GM23248 (cell line): ENCODE measurements around the gene CACNA1C. TPM values are rescaled to one million over a fixed set of nuclear protein-coding genes. Genes with fewer than 3 reads are reported as not detected.

Source experiments
- DNase-seq: peaks from one replicate; pipeline ENCODE4 v3.0.0-alpha.2; 2015
- H2AFZ ChIP-seq: fragments of 200-600 bp; sonication (generic); 2 replicates; pipeline ENCODE4 v1.6.1; 2016; ENCODE audit warnings: antibody characterized with exemption
- H3F3A ChIP-seq: fragments of 200-600 bp; sonication (generic); 2 replicates; pipeline ENCODE4 v1.6.1; 2016; ENCODE audit warnings: mild to moderate bottlenecking, antibody characterized with exemption, mixed run types; ENCODE audit not compliant: insufficient read depth
- H3K27ac ChIP-seq: fragments of 200-600 bp; sonication (generic); 2 replicates; pipeline ENCODE4 v1.5.1; 2016; ENCODE audit warnings: mild to moderate bottlenecking
- H3K27me3 ChIP-seq: fragments of 200-600 bp; sonication (generic); replicated peaks from 2 replicates; pipeline ENCODE4 v1.6.1; 2016; ENCODE audit warnings: mild to moderate bottlenecking; ENCODE audit not compliant: insufficient read depth
- H3K36me3 ChIP-seq: fragments of 200-600 bp; sonication (generic); 2 replicates; pipeline ENCODE4 v1.6.1; 2016; ENCODE audit warnings: low read depth, mild to moderate bottlenecking
- H3K4me1 ChIP-seq: fragments of 200-600 bp; sonication (generic); 2 replicates; pipeline ENCODE4 v1.6.1; 2016; ENCODE audit warnings: mild to moderate bottlenecking; ENCODE audit not compliant: insufficient read depth
- H3K4me2 ChIP-seq: fragments of 200-600 bp; sonication (generic); one replicate; pipeline ENCODE4 v1.6.1; 2016; ENCODE audit warnings: mild to moderate bottlenecking; ENCODE audit not compliant: unreplicated experiment
- H3K4me3 ChIP-seq: fragments of 200-600 bp; sonication (generic); 2 replicates; pipeline ENCODE4 v1.5.1; 2016; ENCODE audit warnings: mild to moderate bottlenecking
- H3K79me2 ChIP-seq: fragments of 200-600 bp; sonication (generic); 2 replicates; pipeline ENCODE4 v1.6.1; 2016; ENCODE audit warnings: mild to moderate bottlenecking; ENCODE audit not compliant: insufficient read depth
- H3K9ac ChIP-seq: fragments of 200-600 bp; sonication (generic); 2 replicates; pipeline ENCODE4 v1.6.1; 2016; ENCODE audit warnings: mild to moderate bottlenecking
- H3K9me2 ChIP-seq: fragments of 200-600 bp; sonication (generic); 2 replicates; pipeline ENCODE4 v1.6.1; 2016; ENCODE audit warnings: mixed run types, mild to moderate bottlenecking, moderate library complexity; ENCODE audit not compliant: insufficient read depth
- H3K9me3 ChIP-seq: fragments of 200-600 bp; sonication (generic); one replicate; pipeline ENCODE4 v1.6.1; 2017; ENCODE audit warnings: low read depth
- H4K20me1 ChIP-seq: fragments of 200-600 bp; sonication (generic); 2 replicates; pipeline ENCODE4 v1.6.0; 2016; ENCODE audit not compliant: insufficient read depth
- EZH2 ChIP-seq: fragments of 200-600 bp; sonication (generic); IDR thresholded peaks from 2 replicates; pipeline ENCODE4 v1.6.1; 2018; ENCODE audit warnings: antibody characterized with exemption, mild to moderate bottlenecking; ENCODE audit not compliant: insufficient read depth, poor library complexity, severe bottlenecking
- EZH2phosphoT487 ChIP-seq: fragments of 200-600 bp; sonication (generic); IDR thresholded peaks from 2 replicates; pipeline ENCODE4 v1.6.1; 2018; ENCODE audit warnings: antibody characterized with exemption, moderate library complexity, mild to moderate bottlenecking, low read depth; ENCODE audit not compliant: insufficient read depth
- WGBS, 2 experiments: methylation state at CpG; one replicate each; pipeline ENCODE4 v1.1.6; 2015 to 2017; ENCODE audit warnings: low lambda C conversion rate in 2 of 2, low coverage in 1 of 2; ENCODE audit errors: missing lambda C conversion rate in 2 of 2; 5-methylcytosine and 5-hydroxymethylcytosine counted together
- in situ Hi-C: fragments of 300-500 bp; cut with MboI; formaldehyde crosslinking; loops from 2 replicates; pipeline ENCODE4 v1.15.0; 2020
- polyA plus RNA-seq: library from polyadenylated mRNA; unstranded; fragments of >200 nt; fragmentation: Nextera tagmentation; extraction: Ambion mirVana; gene quantifications from 2 replicates; pipeline ENCODE4 v1.2.1, GENCODE V29; 2016
- total RNA-seq: library from RNA; depleted of rRNA; stranded (reverse); fragments of >200 nt; shearing (Covaris generic); gene quantifications from 2 replicates; pipeline ENCODE4 v1.2.3, GENCODE V29; 2014

Gene CACNA1C
- total and polyA plus RNA-seq, 2 experiments from 2014 or later: 4.9 to 11.5 TPM

GRCh38 chr12:2533036-2533435 lies 480.2 kb downstream of the CACNA1C start:
- Histone ChIP-seq H3K4me3 (no peak overlapping the region), H3K36me3 (no peaks in the 10 kb centered on the region), H2AFZ (no peak overlapping the region), H3K9me2 (no peaks in the 10 kb centered on the region), H4K20me1 (no peaks in the 10 kb centered on the region), H3K9ac (no peak overlapping the region), H3K27ac (no peak overlapping the region), H3K9me3 (no peaks in the 10 kb centered on the region), H3K79me2 (no peaks in the 10 kb centered on the region), H3K4me1 (no peaks in the 10 kb centered on the region), H3F3A (no peaks in the 10 kb centered on the region), H3K4me2 (no peak overlapping the region), H3K27me3 (no peaks in the 10 kb centered on the region)
- 91% methylated on average over 5 of the region's 5 CpGs for WGBS, 2 experiments
- in situ Hi-C loops: no loop called here
- TF ChIP-seq EZH2phosphoT487 (no peak), EZH2 (no peak)
- no peak for DNase-seq

GRCh38 chr12:2535583-2536204 lies 482.9 kb downstream of the CACNA1C start:
- 96 to 99% methylated on average over 6 of the region's 6 CpGs for WGBS, 2 experiments
- Histone ChIP-seq H3K4me3 (no peak overlapping the region), H3K9me3 (no peaks in the 10 kb centered on the region), H3K36me3 (no peaks in the 10 kb centered on the region), H3F3A (no peaks in the 10 kb centered on the region), H4K20me1 (no peaks in the 10 kb centered on the region), H3K27ac (no peak overlapping the region), H3K79me2 (no peaks in the 10 kb centered on the region), H3K9ac (no peak overlapping the region), H3K4me2 (no peak overlapping the region), H2AFZ (no peak overlapping the region), H3K27me3 (no peaks in the 10 kb centered on the region), H3K4me1 (no peaks in the 10 kb centered on the region), H3K9me2 (no peaks in the 10 kb centered on the region)
- peak; percentile 4 for DNase-seq
- in situ Hi-C loops: no loop called here
- TF ChIP-seq EZH2: no peak
- TF ChIP-seq EZH2phosphoT487: no peak

DNA sequence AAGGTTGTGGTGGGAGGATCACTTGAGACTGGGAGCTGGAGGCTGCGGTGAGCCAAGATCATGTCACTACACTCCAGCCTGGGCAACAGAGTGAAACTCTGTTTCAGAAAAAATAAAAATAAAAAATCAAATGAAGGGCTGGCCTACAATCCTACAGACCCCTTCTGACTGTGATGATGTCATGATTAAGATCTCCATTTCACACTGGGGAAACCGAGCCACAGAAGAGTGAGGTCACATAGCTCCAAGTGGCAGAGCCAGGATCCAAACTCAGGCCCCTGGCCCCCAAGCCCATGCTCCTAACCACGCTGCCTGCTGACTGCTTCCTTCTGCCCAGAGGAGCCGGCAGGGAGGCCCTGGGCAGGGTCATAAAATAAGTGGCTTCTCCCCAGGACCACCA lies 483.9 kb downstream of the CACNA1C start:
- no peak overlapping the region for H3K27ac ChIP-seq
- no peak overlapping the region for H3K9ac ChIP-seq
- TF ChIP-seq EZH2phosphoT487 (no peak), EZH2 (no peak)
- H3K9me3 ChIP-seq: no peaks in the 10 kb centered on the region
- H3K36me3 ChIP-seq: no peaks in the 10 kb centered on the region
- no peaks in the 10 kb centered on the region for H3K27me3 ChIP-seq
- no peaks in the 10 kb centered on the region for H3K4me1 ChIP-seq
- DNase-seq: no peak
- no peaks in the 10 kb centered on the region for H4K20me1 ChIP-seq
- in situ Hi-C loops: no loop called here
- no peak overlapping the region for H3K4me3 ChIP-seq
- no peaks in the 10 kb centered on the region for H3F3A ChIP-seq
- no peaks in the 10 kb centered on the region for H3K9me2 ChIP-seq
- H2AFZ ChIP-seq: no peak overlapping the region
- no peak overlapping the region for H3K4me2 ChIP-seq
- WGBS, 2 experiments: 96 to 98% methylated on average over 4 of the region's 4 CpGs
- H3K79me2 ChIP-seq: no peaks in the 10 kb centered on the region

DNA sequence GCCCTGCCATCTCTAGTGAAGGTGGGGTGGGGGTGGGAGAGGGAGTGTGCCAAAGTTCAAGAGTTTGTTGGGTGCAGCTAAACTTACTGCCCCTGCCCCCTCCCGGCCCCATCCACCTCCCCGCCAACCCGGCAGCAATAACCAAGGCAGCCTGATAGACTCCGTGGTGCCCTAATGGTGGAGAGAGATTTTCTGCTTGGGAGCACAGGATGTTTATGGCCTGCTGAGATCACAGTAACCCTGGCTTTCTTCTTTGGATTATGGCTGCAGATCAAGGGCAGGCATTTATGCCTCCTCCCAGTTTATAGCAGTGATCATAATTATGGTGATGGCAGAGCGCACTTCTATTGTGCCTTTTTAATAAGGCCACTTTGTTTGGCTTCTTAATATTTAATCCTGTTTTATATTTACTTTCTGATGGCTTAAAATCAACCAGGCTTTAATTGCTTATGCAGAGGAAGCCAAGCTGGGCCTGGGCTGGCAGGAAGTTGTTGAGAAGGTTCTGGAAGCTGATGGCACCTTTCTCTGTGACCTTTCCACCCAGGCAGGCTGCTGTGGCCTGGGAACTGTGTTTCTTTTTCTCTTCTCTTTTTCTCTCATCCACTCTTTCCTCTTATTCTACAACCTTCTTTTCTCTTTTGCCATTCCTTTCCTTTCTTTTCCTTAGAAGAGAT lies 485.2 kb downstream of the CACNA1C start:
- in situ Hi-C loops: no loop called here

More for the DNA sequence above, 485.2 kb downstream of the CACNA1C start:
- H3K9ac ChIP-seq: no peak overlapping the region
- no peaks in the 10 kb centered on the region for H3K9me3 ChIP-seq
- H3K4me3 ChIP-seq: no peak overlapping the region
- H3K79me2 ChIP-seq: no peaks in the 10 kb centered on the region
- TF ChIP-seq EZH2phosphoT487 (no peak), EZH2 (no peak)
- no peak overlapping the region for H2AFZ ChIP-seq
- no peaks in the 10 kb centered on the region for H3K9me2 ChIP-seq
- H3K4me1 ChIP-seq: no peaks in the 10 kb centered on the region
- H3F3A ChIP-seq: no peaks in the 10 kb centered on the region
- no peak for DNase-seq
- no peak overlapping the region for H3K4me2 ChIP-seq
- no peaks in the 10 kb centered on the region for H4K20me1 ChIP-seq
- no peaks in the 10 kb centered on the region for H3K27me3 ChIP-seq
- WGBS, 2 experiments: 86 to 90% methylated on average over 2 to 5 of the region's 5 CpGs
- no peaks in the 10 kb centered on the region for H3K36me3 ChIP-seq
- no peak overlapping the region for H3K27ac ChIP-seq
